Neural progenitor cell (in vitro differentiated cells): ENCODE data around the gene SMG7.

Source experiments
- EZH2 ChIP-seq: fragments of 200-600 bp; sonication (generic); IDR thresholded peaks from 2 replicates; pipeline ENCODE4 v1.6.1; 2017; ENCODE audit warnings: antibody characterized with exemption, mild to moderate bottlenecking, moderate library complexity
- TF ChIP-seq, protein P1 (sequence below): fragments of 200-600 bp; sonication (generic); IDR thresholded peaks from 2 replicates; pipeline ENCODE4 v1.5.1; 2017; ENCODE audit warnings: antibody characterized with exemption, mild to moderate bottlenecking

GRCh38 chr1:183473217-183473536 is 878 bp downstream of the SMG7 start:
- TF ChIP-seq, protein P1, sequence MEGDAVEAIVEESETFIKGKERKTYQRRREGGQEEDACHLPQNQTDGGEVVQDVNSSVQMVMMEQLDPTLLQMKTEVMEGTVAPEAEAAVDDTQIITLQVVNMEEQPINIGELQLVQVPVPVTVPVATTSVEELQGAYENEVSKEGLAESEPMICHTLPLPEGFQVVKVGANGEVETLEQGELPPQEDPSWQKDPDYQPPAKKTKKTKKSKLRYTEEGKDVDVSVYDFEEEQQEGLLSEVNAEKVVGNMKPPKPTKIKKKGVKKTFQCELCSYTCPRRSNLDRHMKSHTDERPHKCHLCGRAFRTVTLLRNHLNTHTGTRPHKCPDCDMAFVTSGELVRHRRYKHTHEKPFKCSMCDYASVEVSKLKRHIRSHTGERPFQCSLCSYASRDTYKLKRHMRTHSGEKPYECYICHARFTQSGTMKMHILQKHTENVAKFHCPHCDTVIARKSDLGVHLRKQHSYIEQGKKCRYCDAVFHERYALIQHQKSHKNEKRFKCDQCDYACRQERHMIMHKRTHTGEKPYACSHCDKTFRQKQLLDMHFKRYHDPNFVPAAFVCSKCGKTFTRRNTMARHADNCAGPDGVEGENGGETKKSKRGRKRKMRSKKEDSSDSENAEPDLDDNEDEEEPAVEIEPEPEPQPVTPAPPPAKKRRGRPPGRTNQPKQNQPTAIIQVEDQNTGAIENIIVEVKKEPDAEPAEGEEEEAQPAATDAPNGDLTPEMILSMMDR: no peak
- no peak for TF ChIP-seq EZH2
